Urinary bladder (tissue), 4 donors: ENCODE results near the gene SPINDOC. TPM values are rescaled to one million over a fixed set of nuclear protein-coding genes. Genes with fewer than 3 reads are reported as not detected.

Source experiments
- DNase-seq: peaks from one replicate; pipeline ENCODE4 v3.0.0-alpha.2; 2015; ENCODE audit errors: extremely low spot score
- H3K27ac ChIP-seq: one replicate; pipeline ENCODE4 v1.5.1; 2013; ENCODE audit warnings: low read depth, mild to moderate bottlenecking, moderate library complexity
- H3K36me3 ChIP-seq: one replicate; pipeline ENCODE4 v1.6.1; 2013; ENCODE audit warnings: mild to moderate bottlenecking, moderate library complexity; ENCODE audit not compliant: insufficient read depth
- H3K4me1 ChIP-seq: one replicate; pipeline ENCODE4 v1.6.1; 2013; ENCODE audit warnings: mild to moderate bottlenecking, moderate library complexity; ENCODE audit not compliant: insufficient read depth
- H3K4me3 ChIP-seq: one replicate; pipeline ENCODE4 v1.5.1; 2013; ENCODE audit warnings: low read depth, low read length
- WGBS: extraction: QIAGEN DNeasy Blood & Tissue Kit; methylation state at CpG from one replicate; pipeline ENCODE4 v1.1.7; 2013; 5-methylcytosine and 5-hydroxymethylcytosine counted together
- polyA plus RNA-seq: library from polyadenylated mRNA; stranded (reverse); fragments of 200-250 nt; gene quantifications from one replicate; pipeline ENCODE4 v1.2.3, GENCODE V29; 2013
- total RNA-seq: library from RNA; depleted of rRNA; stranded (reverse); fragments of >200 nt; gene quantifications from one replicate; pipeline ENCODE4 v1.2.3, GENCODE V29; 2014
- donor health status: healthy with polysubstance abuse.
- donor health status: healthy.

SPINDOC gene, protein sequence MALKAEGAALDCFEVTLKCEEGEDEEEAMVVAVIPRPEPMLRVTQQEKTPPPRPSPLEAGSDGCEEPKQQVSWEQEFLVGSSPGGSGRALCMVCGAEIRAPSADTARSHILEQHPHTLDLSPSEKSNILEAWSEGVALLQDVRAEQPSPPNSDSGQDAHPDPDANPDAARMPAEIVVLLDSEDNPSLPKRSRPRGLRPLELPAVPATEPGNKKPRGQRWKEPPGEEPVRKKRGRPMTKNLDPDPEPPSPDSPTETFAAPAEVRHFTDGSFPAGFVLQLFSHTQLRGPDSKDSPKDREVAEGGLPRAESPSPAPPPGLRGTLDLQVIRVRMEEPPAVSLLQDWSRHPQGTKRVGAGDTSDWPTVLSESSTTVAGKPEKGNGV
- 8.2 TPM for total RNA-seq
- 19.0 TPM for polyA plus RNA-seq

DNA sequence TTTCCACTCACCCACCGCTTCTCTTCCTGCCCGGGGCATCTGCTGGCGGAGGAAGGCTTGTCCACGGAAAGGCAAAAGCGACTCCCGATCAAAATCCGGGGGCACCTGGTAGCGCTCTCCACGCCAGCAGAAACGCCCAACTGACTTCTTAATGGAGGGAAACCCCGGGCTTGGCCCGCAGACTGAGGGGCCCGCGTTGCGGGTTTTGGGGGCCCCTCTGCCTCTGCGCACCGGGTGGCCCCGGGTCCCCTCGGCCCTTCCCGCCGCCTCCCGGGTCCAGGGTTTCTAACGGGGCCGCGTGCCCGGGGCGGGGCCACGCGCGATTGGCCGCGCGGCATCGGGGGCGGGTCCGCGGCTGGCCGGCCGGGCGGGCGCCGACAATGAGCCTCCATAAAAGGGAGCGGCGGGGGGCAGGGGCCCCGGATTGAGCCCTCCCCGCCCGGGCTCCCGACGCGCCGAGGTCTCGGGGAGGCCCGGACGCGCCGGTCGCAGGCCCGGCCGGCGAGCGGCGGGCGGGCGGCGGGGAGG lies at the start of gene SPINDOC:
Gene SPINDOC, plus strand, starts transcription at position 422 of the 528 bp plus-strand sequence. CDS start 231 bp downstream, outside the sequence.
- H3K4me3 ChIP-seq, result peak within 1 kb of the TSS; percentile 65
- no peaks in the 10 kb centered on the region for H3K4me1 ChIP-seq
- no peak within 1 kb of the TSS for H3K27ac ChIP-seq
- under 1% methylated on average over 65 of the region's 65 CpGs for WGBS
- H3K36me3 ChIP-seq, result no peaks in the 10 kb centered on the region
- DNase-seq, result no peak

DNA sequence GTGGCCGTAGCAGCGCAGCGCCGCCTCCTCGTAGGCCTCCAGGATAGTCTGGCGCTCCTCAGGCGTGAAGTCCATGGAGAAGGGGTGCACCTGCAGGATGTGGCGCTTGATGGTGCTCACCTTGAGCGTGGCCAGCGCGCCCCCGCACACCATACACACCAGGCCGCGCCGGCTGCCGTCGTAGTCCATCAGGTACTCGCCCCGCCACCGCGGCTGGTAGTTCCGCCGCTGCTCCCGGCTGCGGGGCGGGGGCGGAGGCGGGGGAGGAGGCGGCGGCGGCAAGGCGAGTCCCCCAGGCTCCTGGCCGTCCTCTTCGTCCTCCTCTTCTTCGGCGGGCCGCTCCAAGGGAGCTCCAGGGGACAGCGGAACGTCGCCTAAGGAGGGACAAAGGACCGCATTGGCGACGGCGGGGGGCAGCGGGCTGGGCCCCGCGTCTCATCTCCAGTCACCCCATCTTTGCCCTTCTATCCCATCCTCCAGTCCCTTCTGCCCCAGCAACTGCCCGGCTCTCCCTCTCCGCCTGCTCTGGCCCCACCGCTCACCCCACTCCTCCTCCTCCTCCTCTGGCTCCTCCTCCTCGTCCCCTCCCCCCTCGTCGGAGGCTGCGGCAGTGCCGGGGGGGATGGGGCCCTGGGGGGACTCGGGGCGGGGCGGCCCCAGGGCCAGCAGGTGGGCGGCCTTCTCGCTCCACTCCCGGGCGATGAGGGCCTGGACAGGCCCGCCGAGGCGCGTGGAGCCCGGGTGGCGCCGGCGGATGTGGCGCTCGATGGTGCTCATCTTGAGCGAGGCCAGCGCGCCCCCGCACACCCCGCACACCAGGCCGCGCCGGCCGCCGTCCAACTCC lies 49.5 kb upstream of the SPINDOC start:
- no peak for DNase-seq
- WGBS, result 51% methylated on average over 82 of the region's 82 CpGs
- H3K4me1 ChIP-seq, result peaks cover 4% of the 10 kb centered on the region
- no peaks in the 10 kb centered on the region for H3K36me3 ChIP-seq
- H3K27ac ChIP-seq, result no peak overlapping the region
- H3K4me3 ChIP-seq, result peak overlapping the region; percentile 37

DNA sequence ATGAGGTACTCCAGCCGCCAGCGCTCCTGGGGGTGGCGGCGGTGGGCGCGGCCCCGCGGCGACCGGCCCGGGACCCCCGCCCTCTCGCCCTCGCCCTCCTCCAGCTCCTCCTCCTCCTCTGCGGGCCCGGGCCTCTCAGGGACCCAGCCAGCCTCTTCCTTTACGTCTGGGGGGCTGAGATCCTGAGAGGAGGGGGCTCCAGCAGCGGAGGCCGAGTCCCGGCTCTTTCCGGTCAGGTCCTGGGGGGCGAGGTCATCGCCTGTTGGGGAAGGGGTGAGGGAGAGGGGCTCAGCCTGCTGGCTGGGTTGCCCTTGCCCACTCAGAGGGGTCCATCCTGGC lies 48.9 kb upstream of the SPINDOC start:
- WGBS, result 64% methylated on average over 23 of the region's 23 CpGs
- Histone ChIP-seq H3K4me3 (no peak overlapping the region), H3K27ac (no peak overlapping the region), H3K4me1 (peaks cover 4% of the 10 kb centered on the region), H3K36me3 (no peaks in the 10 kb centered on the region)
- no peak for DNase-seq

DNA sequence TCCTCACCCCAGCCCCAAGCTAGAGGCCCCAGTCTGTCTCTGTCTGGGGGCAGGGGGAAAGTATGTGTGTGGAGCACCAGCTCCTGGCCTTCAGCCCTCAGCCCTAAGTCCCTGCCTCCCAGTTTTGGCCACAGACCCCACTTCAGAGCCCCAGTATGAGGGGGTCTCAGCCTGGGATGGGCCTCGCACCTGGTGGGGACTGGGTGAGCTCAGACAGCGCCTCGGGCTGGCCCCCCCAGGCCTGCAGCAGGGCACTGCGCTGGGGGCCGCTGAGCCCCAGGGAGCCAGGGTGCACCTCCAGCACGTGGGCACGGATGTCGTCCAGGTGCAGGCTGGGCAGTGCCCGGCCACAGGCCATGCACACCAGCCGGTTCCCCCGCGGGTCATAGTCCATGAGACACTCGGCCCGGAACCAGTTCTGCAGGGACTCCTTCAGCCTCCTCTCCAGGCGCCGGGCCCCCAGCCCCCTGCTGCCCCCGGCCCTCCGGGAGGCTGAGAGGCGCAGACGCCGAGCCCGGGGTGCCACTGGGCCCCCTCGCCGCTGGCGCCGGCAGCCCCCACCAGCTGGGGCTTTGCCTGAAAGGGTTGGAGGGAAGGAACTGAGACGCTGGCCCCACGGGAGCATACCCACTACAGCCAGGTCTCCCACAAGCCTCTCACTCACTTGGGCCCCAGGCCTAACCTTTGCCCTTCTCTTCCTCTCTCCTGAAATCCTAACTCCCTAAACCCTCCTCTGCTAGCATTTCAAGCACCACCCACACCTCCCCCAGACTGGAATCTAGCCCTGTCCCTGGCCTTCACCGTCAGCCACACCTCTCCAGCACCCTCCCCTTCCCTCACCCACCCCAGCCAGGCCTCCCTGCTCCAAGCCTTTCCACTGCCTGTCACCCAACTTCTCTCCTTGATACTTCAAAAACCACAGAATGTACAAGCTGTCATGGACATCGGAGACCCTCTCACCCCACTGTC lies 48.3 kb upstream of the SPINDOC start:
- DNase-seq, result no peak
- Histone ChIP-seq H3K4me1 (peaks cover 4% of the 10 kb centered on the region), H3K4me3 (no peak overlapping the region), H3K27ac (no peak overlapping the region), H3K36me3 (no peaks in the 10 kb centered on the region)
- WGBS, result 76% methylated on average over 30 of the region's 30 CpGs

DNA sequence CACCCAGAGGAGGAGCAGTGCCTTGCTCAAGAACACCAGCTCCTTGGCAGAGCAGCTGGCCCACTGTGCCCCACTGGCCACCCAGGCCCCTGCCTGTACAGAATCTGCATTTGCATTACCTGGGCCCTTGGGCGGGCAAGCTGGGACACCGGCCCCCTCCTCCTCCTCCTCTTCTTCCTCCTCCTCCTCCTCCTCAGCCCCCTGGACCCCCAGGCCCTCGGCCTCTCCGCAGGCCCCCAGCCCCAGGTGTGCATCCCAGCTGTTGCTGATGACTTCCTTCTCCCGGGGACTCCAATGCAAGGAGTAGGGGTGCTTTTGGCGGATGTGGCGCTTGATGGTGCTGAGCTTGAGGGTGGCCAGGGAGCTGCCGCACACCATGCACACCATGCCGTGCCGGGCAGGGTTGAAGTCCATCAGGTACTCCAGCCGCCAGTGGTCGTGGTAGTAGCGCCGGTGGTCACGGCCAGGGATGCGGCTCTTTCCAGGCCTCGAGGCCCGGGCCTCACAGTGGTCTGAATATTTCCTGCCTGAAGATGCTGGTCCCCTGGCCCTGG lies 47.5 kb upstream of the SPINDOC start:
- WGBS, result 82% methylated on average over 18 of the region's 18 CpGs
- no peaks in the 10 kb centered on the region for H3K36me3 ChIP-seq
- H3K4me3 ChIP-seq, result no peak overlapping the region
- no peak overlapping the region for H3K27ac ChIP-seq
- DNase-seq, result no peak
- H3K4me1 ChIP-seq, result peaks cover 4% of the 10 kb centered on the region

DNA sequence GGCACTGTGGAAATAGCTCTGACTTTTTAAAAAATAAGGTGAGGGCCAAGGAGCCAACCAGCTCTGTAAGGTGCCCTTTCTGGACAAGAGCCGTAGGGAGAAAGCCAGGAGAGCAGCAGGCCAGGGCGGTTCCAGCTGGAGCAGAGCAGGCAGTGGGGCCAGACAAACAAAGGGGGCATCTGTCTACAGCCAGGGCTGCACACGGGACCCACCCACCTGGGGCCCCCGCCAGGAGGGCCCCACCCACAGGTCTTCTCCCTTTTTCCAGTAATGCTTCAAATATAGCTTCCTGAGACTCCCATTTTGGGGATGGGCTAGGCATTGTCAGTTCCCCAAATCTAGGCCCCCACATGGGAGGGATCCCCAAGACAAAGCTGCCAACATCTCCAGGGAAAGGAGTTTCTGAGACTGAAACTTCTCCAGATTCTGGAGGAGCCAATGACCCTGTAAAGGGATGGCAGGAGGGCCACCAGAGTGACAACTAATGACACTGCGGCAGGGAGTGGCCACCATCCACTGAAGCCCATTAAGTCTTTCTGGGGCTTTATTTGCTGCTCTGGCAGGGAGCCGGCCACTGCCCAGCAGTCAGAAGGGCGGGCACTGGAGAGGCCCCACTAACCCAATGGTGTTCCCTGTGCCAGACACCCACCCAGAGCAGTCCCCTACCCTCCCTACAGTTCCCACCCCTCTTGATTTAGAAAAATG lies 46.6 kb upstream of the SPINDOC start:
- no peak for DNase-seq
- no peaks in the 10 kb centered on the region for H3K36me3 ChIP-seq
- H3K4me3 ChIP-seq, result no peak overlapping the region
- no peak overlapping the region for H3K27ac ChIP-seq
- peaks cover 4% of the 10 kb centered on the region for H3K4me1 ChIP-seq
- 53% methylated on average over 7 of the region's 7 CpGs for WGBS

DNA sequence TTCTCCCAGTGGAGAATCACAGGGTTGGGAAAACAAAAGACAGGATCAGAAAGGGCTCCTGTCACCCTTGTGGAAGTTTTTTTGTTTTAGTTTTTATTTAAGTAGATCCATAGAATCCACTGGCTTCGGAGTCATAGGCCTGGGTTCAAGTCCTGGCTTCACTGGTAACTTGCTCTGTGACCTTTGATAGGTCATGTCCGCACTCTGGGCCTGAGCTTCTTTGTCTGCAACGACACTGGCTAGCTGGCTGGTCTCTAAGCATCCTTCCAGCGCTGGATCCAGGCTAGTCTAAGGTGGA lies 46.0 kb upstream of the SPINDOC start:
- no peaks in the 10 kb centered on the region for H3K36me3 ChIP-seq
- no peak for DNase-seq
- H3K4me3 ChIP-seq, result peak overlapping the region; percentile 97
- 14% methylated on average over 4 of the region's 4 CpGs for WGBS
- peaks cover 4% of the 10 kb centered on the region for H3K4me1 ChIP-seq
- no peak overlapping the region for H3K27ac ChIP-seq

DNA sequence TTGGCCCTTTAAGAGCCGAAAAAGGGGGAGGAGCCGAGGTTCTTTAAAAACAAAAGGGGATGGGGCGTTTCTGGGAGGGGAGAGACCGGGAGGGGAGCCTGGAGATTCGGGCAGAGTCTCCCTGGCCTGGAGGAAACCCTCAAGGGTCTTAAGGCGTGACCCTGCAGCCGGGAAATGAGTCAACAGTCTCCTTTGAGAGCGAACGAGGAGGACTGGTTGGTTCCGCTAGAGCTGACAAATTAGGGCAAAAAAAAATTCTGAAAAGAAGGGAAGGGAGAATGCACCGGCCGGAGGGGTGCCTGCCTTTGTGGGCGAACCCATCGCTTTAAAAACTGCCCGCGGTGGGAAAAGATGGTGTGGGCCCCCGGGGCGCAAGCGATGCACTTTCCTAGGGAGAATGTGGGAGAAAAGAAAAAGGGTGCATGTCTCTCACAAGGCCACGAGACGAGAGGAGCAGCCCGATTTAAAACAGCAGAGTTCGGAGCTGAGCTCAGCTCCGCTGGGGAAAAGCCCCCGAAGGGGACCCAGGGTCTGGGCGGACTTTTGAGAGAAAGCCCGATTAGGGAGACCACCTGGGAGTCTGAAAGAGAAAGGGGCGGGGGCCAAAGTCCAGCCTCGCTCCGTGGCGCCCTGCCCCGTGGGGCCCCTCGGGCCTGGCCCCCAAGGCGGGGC lies 45.6 kb upstream of the SPINDOC start:
- H3K36me3 ChIP-seq, result no peaks in the 10 kb centered on the region
- no peak overlapping the region for H3K27ac ChIP-seq
- peak overlapping the region; percentile 97 for H3K4me3 ChIP-seq
- peak; percentile 61 for DNase-seq
- WGBS, result under 1% methylated on average over 34 of the region's 34 CpGs
- H3K4me1 ChIP-seq, result peaks cover 4% of the 10 kb centered on the region

DNA sequence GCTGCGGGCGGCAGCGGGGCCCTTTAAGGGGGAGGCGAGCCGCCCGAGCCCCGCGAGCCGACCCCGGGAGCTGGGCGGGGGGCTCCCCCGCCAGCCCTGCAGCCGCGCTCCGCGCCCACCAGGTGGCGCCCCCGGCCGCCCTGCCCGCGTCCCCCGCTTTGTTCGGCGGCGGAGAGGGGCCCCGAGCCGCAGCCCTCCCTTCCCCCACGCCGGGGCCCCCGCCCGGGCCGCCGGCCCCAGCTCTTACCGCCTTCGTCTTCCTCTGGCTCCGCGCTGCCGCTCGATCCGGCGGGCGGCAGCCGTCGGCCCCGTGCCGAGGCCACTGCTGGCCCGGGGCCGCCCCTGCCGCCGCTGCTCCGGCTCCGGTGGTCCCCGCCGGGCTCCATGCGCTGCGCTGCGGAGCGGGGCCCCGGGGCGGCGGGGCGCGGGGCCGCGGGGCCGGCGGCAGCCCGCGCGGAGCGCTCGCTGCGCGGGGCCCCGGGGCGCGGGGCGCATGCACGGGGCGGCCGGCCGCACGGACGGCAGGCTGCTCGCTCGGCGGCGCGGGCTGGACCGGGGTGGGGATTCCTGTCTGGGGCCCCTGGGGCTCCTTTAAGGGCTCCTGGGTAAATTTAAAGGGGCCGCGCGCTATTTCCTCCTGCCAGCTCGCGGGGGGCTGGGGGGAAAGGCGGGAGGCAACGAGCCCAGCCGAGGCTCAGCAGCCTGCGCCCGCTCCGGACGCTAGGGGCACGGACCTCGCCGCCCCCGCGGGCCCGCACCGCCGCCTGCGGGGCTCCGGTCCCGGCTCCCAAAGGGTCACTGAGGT lies 44.8 kb upstream of the SPINDOC start, which contains the start of gene ZFTA:
Gene ZFTA, minus strand, starts transcription at position 539 of the 805 bp plus-strand sequence. Its CDS starts 153 bp downstream, at position 386.
- no peaks in the 10 kb centered on the region for H3K36me3 ChIP-seq
- H3K27ac ChIP-seq, result peak within 1 kb of the TSS; percentile 47
- WGBS, result under 1% methylated on average over 113 of the region's 113 CpGs
- DNase-seq, result no peak
- peak within 1 kb of the TSS; percentile 97 for H3K4me3 ChIP-seq
- peaks cover under 1% of the 10 kb centered on the region for H3K4me1 ChIP-seq

DNA sequence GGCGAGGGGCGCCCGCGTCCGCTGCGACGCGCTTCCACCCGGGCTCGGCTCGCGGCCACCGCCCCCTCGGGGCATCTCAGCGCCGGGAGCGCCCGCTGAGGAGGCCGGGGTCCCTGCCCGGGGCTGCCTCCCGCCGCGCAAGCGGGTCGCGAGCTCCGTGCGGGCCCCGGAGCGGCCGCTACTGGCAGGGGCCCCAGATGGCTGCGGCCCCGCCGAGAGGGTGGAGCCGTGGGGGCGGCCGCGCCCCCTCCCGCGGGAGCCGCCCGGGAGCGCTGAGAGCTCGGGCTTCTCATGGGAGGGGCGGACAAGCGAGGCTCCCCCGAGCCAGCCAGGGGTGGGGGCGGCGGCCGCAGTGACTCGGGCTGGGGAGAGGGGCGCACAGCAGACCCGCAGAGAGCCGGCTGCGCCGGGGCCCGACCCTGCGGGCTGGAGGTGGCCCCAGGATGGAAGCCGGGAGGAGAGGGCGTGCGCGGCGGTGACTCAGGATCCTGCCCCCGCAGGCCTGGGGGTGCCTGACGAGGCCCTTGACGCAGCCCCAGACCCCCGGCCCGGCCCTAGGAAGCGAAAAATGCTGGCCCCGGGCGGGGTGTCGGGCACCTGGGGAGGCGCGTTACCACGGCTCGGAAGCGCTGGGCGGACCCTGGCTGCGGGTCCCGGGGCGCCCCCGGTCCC lies 44.1 kb upstream of the SPINDOC start:
- no peak for DNase-seq
- WGBS, result under 1% methylated on average over 82 of the region's 82 CpGs
- peak overlapping the region; percentile 97 for H3K4me3 ChIP-seq
- H3K4me1 ChIP-seq, result no peaks in the 10 kb centered on the region
- H3K36me3 ChIP-seq, result no peaks in the 10 kb centered on the region
- no peak overlapping the region for H3K27ac ChIP-seq
